Activated CD8-positive, alpha-beta memory T cell treated with anti-CD3 and anti-CD28 coated beads, Interleukin-2, amount 50 U/mL, for 1 hour (primary cell): ENCODE data around the gene PTPRH.
"Not testable (repeated sequence)": the region's sequence is repeated elsewhere in the genome, so short reads cannot be mapped to it uniquely, and the experiment has no call there.

Experiments used
- DNase-seq: peaks from one replicate; pipeline ENCODE4 v3.0.0-alpha.2; 2020; ENCODE audit errors: extremely low read depth

Gene PTPRH

DNA sequence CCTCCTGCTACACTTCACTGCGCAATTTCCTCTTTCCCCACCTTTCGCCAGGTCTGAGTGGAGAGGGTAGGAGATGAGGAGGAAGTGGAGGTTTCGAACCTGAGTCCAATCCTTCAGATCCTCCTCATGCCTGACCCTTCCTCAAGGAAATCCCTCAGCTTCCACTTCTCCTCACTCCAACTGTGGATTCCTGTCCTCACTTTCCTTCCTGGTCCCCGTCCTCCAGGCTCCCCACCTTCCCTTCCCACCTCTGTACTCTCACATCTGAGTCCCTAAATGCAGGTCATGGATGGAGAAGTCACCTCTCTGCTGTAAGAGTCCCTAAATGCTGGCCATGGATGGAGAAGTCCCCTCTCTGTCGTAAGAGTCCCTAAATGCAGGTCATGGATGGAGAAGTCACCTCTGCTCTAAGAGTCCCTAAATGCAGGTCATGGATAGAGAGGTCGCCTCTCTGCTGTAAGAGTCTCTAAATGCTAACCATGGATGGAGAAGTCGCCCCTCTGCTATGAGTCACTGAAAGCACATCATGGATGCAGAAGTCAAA lies 16.2 kb upstream of the PTPRH start:
- DNase-seq: no peak

DNA sequence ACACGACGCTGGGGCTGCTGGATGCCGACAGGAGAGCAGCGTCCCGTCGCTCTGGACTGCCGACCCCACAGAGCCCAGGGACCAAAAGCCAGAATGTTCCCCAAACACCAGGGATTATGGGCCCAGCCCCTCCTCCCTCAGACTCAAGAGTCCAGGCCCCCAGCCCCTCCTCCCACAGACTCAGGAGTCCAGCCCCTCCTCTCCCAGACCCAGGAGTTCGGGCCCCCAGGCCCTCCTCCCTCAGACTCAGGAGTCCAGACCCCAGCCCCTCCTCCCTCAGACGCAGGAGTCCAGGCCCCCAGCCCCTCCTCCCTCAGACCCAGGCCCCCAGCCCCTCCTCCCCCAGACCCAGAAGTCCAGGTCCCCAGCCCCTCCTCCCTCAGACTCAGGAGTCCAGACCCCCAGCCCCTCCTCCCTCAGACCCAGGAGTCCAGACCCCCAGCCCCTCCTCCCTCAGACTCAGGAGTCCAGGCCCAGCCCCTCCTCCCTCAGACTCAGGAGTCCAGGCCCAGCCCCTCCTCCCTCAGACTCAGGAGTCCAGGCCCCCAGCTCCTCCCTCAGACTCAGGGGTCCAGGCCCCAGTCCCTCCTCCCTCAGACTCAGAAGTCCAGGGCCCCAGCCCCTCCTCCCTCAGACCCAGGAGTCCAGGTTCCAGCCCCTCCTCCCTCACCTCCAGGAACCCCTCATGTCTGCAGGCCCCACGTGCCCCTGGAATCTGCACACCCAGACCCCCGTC lies 15.5 kb upstream of the PTPRH start:
- DNase-seq: not testable (repeated sequence)

DNA sequence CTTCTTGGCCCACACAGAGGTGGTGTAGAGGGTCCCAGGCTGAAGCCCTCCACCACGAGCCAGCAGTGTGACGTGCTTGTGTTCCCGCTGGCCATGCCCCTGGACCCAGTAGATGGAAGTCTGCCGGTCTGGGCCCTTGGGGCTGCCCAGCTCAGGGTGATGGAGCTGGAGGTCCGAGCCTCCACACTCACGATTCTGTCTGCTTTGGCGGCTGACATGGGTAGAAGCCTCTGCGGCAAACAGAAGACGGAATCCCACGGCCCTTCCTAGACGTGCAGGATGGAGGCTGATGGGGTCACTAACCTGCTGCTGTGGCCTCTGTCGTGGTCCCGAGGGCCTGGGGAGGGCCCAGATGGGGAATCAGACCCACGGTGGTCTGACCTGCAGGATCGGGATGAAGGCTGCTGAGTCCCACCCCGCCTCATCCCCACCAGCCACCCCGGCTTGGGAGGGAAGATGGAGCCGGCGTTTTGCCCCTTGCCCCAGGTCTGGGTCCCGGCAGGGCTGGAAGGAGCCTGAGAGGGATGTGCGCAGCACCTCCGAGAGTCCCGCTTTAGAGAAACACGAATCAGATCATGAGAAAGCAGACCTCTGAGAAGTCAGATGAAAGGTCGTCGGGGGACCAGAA lies 14.9 kb upstream of the PTPRH start:
- DNase-seq: no peak

DNA sequence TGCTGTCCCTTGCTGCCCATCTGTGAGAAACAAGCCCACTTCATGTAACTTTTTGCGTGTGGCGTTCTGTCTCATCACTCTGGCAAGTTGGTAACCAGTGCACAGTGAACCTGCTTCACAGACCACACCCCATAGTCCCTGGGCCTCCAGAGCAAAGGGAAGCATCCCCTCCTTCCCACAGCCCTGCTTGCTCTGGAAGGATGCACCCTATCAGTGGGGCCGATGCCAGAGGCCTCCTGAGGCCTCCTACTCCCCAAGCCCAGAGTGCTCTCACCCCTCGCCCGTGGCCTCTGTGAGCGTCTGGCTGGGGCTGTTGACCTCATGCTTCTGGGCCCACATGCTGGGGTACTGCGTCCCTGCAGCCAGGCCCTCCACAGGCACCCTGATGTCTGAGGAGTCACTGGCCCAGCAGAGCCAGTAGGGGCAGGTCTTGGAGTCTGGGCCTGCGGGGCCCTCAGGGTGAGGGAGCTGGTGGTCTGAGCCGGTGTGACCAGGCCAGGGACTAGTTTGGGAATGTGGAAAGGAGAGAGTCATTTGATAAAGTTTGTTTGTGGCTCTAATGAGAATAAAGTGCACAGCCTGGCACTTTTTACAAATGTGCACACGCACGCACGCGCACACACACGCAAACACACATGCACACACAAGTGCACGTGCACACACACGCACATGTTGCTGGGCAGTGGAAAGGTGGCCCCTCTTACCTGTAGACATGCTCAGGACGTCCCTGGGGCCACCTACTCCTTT lies 14.2 kb upstream of the PTPRH start:
- DNase-seq: no peak

DNA sequence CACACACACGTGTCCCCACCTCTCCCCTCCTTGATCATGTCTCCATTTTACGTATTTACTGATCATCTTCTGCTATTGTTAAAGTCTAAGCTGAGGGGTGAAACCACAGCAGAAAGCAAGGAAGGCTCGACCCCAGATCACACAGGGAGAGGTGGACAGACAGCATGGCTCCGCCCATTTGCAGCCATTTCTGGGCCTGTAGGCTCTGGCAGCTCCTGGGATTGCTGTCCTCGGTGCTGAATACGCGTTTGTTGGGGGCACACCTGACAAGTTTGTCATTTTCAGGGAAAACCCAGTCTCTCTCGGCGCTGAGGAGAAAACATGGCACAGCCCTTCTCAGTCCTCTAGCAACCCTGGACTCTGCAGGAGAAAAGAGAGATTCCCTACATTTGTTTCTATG lies 11.2 kb upstream of the PTPRH start:
- no peak for DNase-seq

DNA sequence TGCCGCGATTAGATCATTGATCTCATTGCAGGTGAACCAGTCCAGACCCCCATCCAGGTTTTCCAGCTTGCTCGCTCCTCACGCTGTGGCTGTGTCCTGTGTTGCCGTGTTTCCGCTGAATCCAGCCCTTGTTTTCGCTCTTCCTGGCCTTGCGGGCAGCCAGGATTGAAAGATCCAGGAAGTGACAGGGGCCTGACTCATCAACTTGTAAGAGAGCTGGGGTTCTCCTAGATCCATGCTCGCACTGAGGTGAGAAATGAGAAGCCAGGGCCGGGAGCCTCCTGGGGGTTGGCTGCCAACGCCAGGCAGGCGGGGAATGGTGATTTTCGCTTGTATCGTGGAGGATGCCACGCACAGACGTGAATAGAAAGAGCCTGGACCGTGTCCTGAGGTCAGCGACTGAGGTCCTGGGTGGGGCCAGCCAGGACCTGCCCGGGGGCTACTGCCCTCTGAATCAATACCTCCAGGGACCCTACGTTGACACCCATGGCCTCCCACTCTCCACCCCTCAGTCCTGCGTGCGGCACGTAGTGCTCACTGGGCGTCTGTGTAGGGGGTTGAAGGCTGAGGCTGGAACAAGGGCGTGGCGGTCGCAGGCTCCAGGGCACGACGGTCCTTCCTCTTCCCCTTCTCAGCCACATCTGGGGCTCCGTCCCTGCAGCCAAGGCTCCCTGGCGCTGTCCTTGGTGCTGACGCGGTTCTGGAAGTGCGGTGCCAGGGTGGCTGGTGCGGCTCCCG lies 7.3 kb upstream of the PTPRH start:
- no peak for DNase-seq

DNA sequence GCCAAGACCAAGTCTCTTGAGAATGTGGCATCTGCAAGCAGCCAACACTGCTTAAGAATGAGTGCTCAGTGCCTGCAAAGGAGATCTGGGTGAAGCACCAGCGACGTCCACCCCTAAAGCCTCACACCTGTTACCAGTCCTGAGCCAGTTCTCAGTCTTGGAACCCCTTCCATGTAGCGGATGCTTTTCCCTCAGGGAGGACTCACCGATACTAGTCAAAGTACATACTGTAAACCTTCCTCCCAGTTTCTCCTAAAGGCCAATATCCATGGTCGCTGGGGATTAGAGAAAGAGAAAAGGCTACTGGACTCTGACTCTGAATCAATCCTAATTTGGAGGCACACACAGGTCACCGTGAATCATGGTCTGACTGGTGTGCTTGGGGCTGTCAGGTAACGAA lies 4.2 kb upstream of the PTPRH start:
- no peak for DNase-seq

DNA sequence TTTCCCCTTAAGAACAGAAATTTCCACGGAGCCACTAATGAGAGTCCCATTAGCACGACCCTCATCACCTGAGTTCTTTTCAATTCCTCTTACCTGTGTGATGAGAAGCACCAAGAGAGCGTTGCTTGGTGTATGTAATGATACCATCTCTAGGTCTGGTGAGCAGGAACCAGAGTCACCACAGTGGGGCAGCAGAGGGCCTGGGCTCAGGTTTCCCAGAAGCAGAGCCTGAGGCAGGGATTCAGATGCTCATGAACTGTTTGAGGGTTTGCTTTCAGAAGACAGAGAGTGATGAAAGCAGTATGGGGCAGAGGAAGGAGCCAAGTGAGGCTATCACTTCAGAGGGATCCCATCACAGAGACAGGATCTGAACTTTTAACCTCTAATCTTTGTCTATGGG lies 3.1 kb upstream of the PTPRH start:
- no peak for DNase-seq

DNA sequence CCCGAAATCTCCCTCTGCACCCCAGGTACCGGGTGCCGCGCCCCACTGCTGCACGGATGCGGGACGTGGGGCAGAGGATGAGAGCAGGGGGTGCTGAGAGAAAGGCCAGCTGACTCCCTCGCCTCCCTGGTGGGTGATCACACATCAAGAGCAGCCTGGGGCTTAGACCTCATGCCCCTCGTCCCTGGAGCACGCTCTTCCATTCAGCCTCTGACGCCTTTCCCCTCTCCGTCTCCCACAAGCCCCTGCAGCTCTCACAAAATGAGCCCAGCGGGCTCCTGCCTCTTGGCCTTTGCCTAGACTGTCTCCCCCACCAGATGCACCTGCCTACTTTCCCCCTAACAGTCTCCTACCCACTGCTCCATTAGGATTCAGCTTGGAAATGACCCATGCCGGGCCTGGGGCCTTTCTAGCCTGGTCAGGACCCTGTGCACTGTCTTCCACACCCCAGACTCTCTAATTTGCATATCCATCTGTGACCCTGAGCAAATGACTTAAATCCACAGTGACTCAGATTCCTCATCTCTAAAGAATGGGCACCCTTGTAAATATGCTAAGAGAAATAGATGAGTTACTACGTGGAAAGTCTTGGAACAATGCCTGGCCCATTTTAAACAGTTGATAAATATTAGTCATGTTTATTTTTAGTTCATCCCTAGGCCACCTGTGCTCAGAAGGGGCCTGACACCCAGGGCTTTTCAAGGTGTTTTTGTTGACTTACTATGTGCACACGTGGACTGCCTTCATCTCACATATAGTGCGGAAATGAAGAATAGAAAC lies 582 bp upstream of the PTPRH start:
- no peak for DNase-seq

DNA sequence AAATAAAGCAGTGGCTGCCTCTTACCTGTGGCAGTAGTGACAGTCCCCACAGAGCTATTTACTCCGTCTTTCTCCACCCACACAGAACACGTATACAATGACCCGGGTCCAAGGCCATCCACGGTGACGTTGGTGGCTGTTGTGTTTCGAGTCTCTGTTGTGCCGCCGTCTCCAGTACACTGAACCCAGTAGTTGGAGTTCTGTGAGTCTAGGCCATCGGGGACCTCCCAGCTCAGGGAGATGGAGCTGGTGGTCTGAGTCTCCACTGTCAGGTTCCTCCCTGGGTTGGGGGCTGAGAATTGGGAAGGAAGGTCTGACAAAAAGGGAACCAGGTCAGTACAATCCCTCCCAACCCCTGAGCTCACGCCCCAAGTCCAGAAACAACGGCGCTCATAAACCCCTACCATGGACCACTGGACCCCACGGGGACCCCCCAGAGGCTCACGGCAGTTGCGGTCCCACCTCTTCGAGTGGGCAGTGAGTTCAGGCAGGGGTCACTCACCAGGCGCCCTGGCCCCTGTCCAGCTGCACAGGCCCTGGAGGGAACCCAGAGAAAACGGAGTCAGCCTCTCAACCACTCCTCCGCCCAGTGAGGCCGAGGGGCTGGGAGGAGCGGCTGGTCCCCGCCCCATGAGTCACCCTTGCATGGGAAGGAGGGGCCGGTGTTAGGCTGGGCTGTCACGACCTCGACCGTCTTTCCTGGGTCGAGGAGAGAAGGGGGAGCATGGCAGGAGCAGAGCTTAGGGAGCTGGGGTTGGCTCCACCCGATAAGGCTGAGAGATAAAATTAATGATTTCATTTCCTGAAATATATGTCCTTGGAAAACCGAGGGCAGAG lies 2.4 kb downstream of the PTPRH start:
- no peak for DNase-seq

DNA sequence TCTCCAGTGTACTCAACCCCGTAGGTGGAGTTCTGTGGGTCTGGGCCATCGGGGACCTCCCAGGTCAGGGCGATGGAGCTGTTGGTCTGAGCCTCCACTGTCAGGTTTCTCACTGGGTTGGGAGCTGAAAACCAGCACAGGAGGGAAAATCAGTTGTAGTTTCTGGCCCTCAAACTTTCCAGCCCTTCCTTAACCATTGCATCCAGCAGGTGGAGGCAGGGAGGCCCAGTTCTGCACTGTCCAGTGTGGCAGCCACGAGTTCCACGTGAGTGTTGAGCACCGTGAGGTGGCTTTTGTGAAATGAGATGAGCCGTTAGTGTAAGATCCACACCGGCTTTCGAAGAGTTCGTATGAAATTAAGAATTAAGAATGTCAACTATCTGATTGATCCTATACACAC lies 7.1 kb downstream of the PTPRH start:
- not testable (repeated sequence) for DNase-seq

DNA sequence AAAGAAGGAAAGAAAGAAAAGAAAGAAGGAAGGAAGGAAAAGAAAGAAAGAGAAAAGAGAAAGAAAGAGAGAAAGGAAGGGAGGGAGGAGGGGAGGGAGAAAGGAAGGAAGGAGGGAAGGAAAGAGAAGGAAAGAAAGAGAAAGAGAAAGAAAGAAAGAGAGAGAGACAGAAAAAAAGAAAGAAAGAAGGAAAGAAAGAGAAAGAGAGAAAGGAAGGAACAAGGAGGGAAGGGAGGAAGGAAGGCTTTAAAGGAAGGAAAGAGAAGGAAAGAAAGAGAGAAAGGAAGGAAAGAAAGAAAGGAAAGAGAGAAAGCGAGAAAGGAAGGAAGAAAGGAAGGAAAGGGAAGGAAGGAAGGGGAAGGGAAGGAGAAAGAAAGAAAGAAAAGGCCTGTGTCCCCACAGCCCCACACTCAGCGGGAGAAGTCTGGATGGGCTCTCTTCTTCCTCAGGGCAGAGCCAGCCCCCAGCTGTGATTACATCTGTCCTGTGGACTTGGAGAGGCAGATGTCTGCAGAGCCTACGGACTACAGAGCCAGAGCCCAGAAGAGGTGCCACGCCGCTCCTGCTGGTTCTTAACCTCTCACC lies 9.6 kb downstream of the PTPRH start:
- DNase-seq: no peak

DNA sequence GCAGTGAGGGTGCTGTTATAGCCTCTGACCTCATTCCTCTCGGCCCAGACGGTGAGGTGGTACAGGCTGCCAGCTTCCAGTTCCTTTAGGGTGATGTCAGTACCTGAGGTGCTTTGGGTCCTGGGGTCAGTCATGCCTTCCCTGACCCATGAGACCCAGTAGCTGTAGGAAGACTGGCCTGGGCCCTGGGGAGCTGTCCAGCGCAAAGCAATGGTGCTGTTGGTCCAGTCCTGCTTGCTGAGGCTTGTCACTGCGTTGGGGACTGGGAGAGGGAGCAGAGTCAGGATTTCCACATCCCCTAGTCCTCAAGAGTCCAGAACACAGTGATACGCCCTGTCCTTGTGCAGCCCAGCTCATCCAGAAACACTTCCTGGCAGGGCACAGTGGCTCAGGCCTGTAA lies 10.7 kb downstream of the PTPRH start:
- DNase-seq: no peak

DNA sequence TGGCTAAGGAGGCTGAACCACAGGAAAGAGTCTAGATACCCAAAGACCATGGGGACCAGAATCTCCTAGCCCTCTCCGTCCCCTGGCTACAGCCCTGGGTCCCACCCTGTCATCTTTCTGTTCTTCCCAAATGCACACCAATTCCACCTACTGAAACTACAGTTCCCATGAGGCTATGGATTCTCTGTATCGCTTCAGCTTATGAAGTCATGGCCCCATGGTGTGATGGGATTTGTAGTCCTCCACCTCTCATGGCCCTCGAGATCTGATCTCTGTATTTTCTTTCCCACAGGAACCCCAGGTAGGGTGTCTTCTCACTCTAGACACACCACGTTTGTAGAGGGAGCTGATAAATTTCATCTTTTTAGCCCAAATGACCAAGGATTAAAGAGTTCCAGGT lies 11.8 kb downstream of the PTPRH start:
- no peak for DNase-seq

DNA sequence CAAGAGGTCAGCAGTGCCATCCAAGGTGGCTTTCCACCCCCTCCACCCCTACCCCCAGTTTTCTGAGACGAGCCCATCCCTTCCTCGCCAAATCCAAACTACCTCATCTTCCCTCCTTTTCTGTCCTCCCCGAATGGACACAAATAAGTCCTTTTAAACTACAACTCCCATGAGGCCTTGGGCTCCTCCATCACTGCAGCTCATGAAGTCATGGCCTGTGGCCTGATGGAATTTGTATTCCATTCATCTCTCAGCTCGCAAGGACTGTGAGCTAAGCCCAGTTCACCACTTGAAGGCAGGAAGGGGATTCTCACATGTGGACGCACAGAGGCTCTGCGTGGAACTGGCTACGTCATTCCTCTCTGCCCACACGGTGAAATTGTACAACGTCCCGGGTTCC lies 12.5 kb downstream of the PTPRH start:
- no peak for DNase-seq

DNA sequence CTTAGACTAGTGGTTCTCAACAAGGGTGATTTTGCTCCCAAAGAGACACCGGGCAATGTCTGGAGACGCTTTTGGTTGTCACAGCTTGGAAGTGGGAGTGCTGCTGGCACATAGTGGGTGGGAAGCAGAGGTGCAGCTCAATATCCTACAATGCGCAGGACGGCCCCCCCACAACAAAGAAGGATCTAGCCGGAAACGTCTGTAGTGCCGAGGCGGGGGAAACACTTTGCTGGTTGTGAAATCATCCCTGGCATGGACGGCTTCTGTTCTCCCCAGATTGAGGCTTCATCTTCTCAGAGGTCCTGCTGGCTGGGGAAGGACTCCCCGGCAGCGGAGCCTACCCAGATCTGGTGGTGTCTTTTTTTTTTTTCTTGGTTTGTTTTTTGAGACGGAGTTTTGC lies 15.8 kb downstream of the PTPRH start:
- DNase-seq: no peak

DNA sequence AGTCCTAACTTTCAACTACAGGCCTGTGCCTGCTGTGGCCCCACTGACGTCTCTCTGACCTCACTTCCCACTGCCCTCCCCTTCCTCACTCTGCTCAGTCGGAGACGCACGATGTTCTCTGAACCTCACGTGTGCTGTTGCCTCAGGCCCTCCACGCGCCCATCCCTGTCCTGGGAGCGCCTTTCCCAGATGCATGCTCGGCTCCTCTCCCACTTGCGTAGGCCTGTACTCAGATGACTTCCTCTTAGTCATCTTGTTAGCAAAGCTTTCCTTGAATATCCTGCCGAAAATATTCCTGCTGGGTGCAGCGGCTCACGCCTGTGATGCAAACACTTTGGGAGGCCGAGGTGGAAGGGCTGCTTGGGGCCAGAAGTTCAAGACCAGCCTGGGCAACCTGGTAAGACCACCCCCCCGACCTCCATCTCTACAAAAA lies 19.9 kb downstream of the PTPRH start:
- DNase-seq: no peak

DNA sequence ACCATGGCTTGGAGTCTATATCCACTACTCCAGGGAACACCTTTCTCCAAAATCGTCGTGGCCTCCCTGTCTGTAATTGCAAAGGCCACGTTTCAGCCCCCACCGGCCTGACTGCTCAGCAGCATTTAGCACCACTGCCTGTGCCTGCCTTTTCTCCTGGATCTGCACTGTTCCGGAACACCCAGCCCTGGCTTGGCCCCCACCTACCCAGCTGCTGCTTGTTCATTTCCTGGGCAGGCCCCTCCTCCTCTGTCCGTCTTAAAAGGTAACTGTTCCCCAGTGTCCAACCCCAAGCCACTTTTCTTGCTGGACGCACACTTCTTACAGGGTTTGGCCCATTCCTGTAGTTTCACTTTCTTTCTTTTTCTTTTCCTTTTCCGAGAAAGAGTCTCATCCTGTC lies 20.7 kb downstream of the PTPRH start:
- no peak for DNase-seq

DNA sequence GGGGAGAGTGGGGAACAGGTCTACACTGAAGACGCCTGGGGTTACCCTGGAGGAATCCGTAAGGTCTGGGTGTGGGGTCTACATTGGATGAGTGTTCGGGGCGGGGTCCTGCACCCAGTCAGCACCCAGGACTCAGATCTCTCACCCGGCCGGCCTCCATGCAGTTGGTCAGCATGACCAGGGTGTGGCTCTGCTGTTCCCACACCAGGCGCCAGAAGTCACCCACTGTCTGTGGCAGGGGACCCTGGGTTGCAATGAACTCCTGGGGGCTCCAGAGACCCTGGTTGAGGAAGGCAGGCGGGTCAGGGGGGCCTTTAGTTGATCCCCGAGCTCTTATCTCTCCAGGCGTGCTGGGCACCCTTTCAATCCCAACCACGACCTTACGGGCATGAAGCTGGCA lies 23.2 kb downstream of the PTPRH start:
- DNase-seq: no peak

DNA sequence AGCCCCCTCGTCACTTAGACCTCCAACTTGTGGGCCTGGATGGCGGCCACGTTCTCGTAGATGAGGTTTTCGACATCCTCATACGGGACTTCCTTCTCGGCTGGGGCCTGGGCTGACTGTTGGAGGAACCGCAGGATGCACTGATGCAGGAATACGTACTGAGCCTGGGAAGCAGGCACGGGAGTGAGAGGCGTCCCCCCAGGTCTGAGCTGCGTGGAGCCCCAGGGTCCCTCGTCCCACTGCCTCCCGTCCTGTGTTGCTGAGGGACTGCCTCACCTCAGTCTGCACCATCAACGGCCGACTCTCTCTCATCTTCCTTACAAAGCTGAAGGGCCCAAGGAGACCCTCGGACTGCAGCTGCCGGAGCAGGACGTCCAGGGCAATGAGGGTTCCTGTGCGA lies 27.6 kb downstream of the PTPRH start:
- DNase-seq: no peak
